ENCODE measurements around the gene PHACTR3. TPM values are rescaled to one million over a fixed set of nuclear protein-coding genes. Genes with fewer than 3 reads are reported as not detected.

The PHACTR3 gene
- total RNA-seq, 2 donors from 2014 or later: 0.13 TPM; not detected in 1

- 89 to 95% methylated on average over 3 to 8 of the region's 8 CpGs for WGBS, 2 experiments (ENCODE audit: insufficient coverage in 1 of 2, insufficient read length in 1 of 2)
- no peaks in the 10 kb centered on the region for H3K4me1 ChIP-seq (ENCODE audit: control insufficient read depth, insufficient read depth, low read length)
- no peak for DNase-seq
- H3K4me1 Mint-ChIP-seq: no peaks in the 10 kb centered on the region
- H3K27me3 Mint-ChIP-seq (ENCODE audit: insufficient read depth): peaks cover 22% of the 10 kb centered on the region
- H3K36me3 Mint-ChIP-seq (ENCODE audit: low read depth): no peaks in the 10 kb centered on the region
- H3K9me3 ChIP-seq (ENCODE audit: control insufficient read depth, low read length): peaks cover 27% of the 10 kb centered on the region
- no peak for TF ChIP-seq CTCF (conservative IDR thresholded peaks at IDR 0.05)
- no peak overlapping the region for H3K9ac ChIP-seq (ENCODE audit: extremely low read depth, low read length, poor library complexity, severe bottlenecking)
- H3K4me3 ChIP-seq (ENCODE audit: low read length): no peak overlapping the region
- H3K4me3 Mint-ChIP-seq: no peak overlapping the region
- H3K36me3 ChIP-seq (ENCODE audit: control insufficient read depth, insufficient read depth, low read length): no peaks in the 10 kb centered on the region
- no peaks in the 10 kb centered on the region for H3K9me3 Mint-ChIP-seq
- no peak overlapping the region for H3K27ac ChIP-seq (ENCODE audit: low read depth, low read length)
- no peaks in the 10 kb centered on the region for H3K27me3 ChIP-seq (ENCODE audit: control insufficient read depth, insufficient read depth, low read length, poor library complexity, severe bottlenecking)
- no peak overlapping the region for H3K27ac Mint-ChIP-seq
Observed at GRCh38 chr20:59632541-59633113, 28.3 kb downstream of the PHACTR3 start.

- no peaks in the 10 kb centered on the region for H3K4me1 ChIP-seq (ENCODE audit: control insufficient read depth, insufficient read depth, low read length)
- Mint-ChIP-seq H3K27ac (no peak overlapping the region), H3K4me1 (no peaks in the 10 kb centered on the region), H3K36me3 (ENCODE audit: low read depth) (no peaks in the 10 kb centered on the region), H3K4me3 (no peak overlapping the region), H3K27me3 (ENCODE audit: insufficient read depth) (peaks cover 21% of the 10 kb centered on the region), H3K9me3 (no peaks in the 10 kb centered on the region)
- H3K27me3 ChIP-seq (ENCODE audit: control insufficient read depth, insufficient read depth, low read length, poor library complexity, severe bottlenecking): no peaks in the 10 kb centered on the region
- peaks cover 33% of the 10 kb centered on the region for H3K9me3 ChIP-seq (ENCODE audit: control insufficient read depth, low read length)
- H3K9ac ChIP-seq (ENCODE audit: extremely low read depth, low read length, poor library complexity, severe bottlenecking): no peak overlapping the region
- H3K4me3 ChIP-seq (ENCODE audit: low read length): no peak overlapping the region
- no peaks in the 10 kb centered on the region for H3K36me3 ChIP-seq (ENCODE audit: control insufficient read depth, insufficient read depth, low read length)
- no peak for TF ChIP-seq CTCF (conservative IDR thresholded peaks at IDR 0.05)
- DNase-seq: no peak
- WGBS, 2 experiments (ENCODE audit: insufficient coverage in 1 of 2, insufficient read length in 1 of 2): 93% methylated on average over 5 of the region's 6 CpGs
- H3K27ac ChIP-seq (ENCODE audit: low read depth, low read length): no peak overlapping the region
Observed at GRCh38 chr20:59633656-59634251, 29.4 kb downstream of the PHACTR3 start.

GRCh38 chr20:59634435-59635005, 30.2 kb downstream of the PHACTR3 start:
- no peak overlapping the region for H3K4me3 ChIP-seq (ENCODE audit: low read length)
- no peak overlapping the region for H3K4me3 Mint-ChIP-seq
- WGBS, 2 experiments (ENCODE audit: insufficient coverage in 1 of 2, insufficient read length in 1 of 2): 80 to 84% methylated on average over 11 to 18 of the region's 18 CpGs
- H3K36me3 ChIP-seq (ENCODE audit: control insufficient read depth, insufficient read depth, low read length): no peaks in the 10 kb centered on the region
- no peaks in the 10 kb centered on the region for H3K4me1 ChIP-seq (ENCODE audit: control insufficient read depth, insufficient read depth, low read length)
- H3K9me3 Mint-ChIP-seq: no peaks in the 10 kb centered on the region
- no peaks in the 10 kb centered on the region for H3K27me3 ChIP-seq (ENCODE audit: control insufficient read depth, insufficient read depth, low read length, poor library complexity, severe bottlenecking)
- no peaks in the 10 kb centered on the region for H3K4me1 Mint-ChIP-seq
- peaks cover 21% of the 10 kb centered on the region for H3K27me3 Mint-ChIP-seq (ENCODE audit: insufficient read depth)
- no peak overlapping the region for H3K27ac ChIP-seq (ENCODE audit: low read depth, low read length)
- no peak for TF ChIP-seq CTCF (conservative IDR thresholded peaks at IDR 0.05)
- no peak overlapping the region for H3K9ac ChIP-seq (ENCODE audit: extremely low read depth, low read length, poor library complexity, severe bottlenecking)
- no peak for DNase-seq
- no peak overlapping the region for H3K27ac Mint-ChIP-seq
- H3K36me3 Mint-ChIP-seq (ENCODE audit: low read depth): no peaks in the 10 kb centered on the region
- peaks cover 33% of the 10 kb centered on the region for H3K9me3 ChIP-seq (ENCODE audit: control insufficient read depth, low read length)
